Measurements from ENCODE around the gene RBM33. TPM values are rescaled to one million over a fixed set of nuclear protein-coding genes. Genes with fewer than 3 reads are reported as not detected.

RBM33 gene
- total and polyA plus RNA-seq, 2 of the 4 experiments (the other 2 are of a cell fraction), result 7.3 to 10.8 TPM

- no peak overlapping the region for H3K4ac ChIP-seq (ENCODE audit: low read depth, low read length)
- no peak overlapping the region for H3K4me2 ChIP-seq (ENCODE audit: low read depth, low read length)
- TF ChIP-seq MAZ (IDR thresholded peaks at IDR 0.05; ENCODE audit: borderline replicate concordance, low read depth, low read length), result no peak
- no peak for TF ChIP-seq BHLHE40 (IDR thresholded peaks at IDR 0.05; ENCODE audit: low read depth, low read length)
- TF ChIP-seq MAFK (IDR thresholded peaks at IDR 0.05; ENCODE audit: low read depth, low read length), result no peak
- TF ChIP-seq CTCF (conservative IDR thresholded peaks at IDR 0.05; ENCODE audit: low read depth, low read length), result no peak
- TF ChIP-seq MXI1 (IDR thresholded peaks at IDR 0.05; ENCODE audit: borderline replicate concordance, low read depth, low read length), result no peak
- no peak for TF ChIP-seq SMC3 (IDR thresholded peaks at IDR 0.05; ENCODE audit: low read depth, low read length)
- no peak for TF ChIP-seq RAD21 (IDR thresholded peaks at IDR 0.05; ENCODE audit: low read length)
- TF ChIP-seq NFE2L2 (IDR thresholded peaks at IDR 0.05; ENCODE audit: low read depth, low read length), result no peak
- no peak for TF ChIP-seq RFX5 (IDR thresholded peaks at IDR 0.05; ENCODE audit: low read depth, low read length)
- TF ChIP-seq USF2 (IDR thresholded peaks at IDR 0.05; ENCODE audit: low read depth, low read length), result no peak
- TF ChIP-seq FOS (IDR thresholded peaks at IDR 0.05; ENCODE audit: low read depth, low read length), result no peak
- no peak for TF ChIP-seq RCOR1 (IDR thresholded peaks at IDR 0.05; ENCODE audit: insufficient replicate concordance, low read length)
- TF ChIP-seq POLR2A (IDR thresholded peaks at IDR 0.05; ENCODE audit: low read depth, low read length), result no peak
- H3K36me3 ChIP-seq (ENCODE audit: control insufficient read depth, insufficient read depth, low read length), result peaks cover 12% of the 10 kb centered on the region
- H3K9me1 ChIP-seq (ENCODE audit: insufficient read depth, low read length), result peaks cover 4% of the 10 kb centered on the region; the same call in 1 of the 2 replicates
- no peak overlapping the region for H4K91ac ChIP-seq (ENCODE audit: insufficient read depth, low read depth, low read length)
- H2BK20ac ChIP-seq (ENCODE audit: low read depth, low read length), result no peak overlapping the region
- no peak overlapping the region for H2AK5ac ChIP-seq (ENCODE audit: low read depth, low read length)
- dilution Hi-C loops (cut with HindIII; ENCODE audit: low sequenced_read_pairs, unreplicated experiment) (no loop called here), intact Hi-C loops (cut with micrococcal nuclease) (no loop called here), in situ Hi-C loops (cut with MboI; ENCODE audit: low sequenced_read_pairs) (no loop called here)
- no peak for ATAC-seq (ENCODE audit: low read depth)
- no peak overlapping the region for H3K18ac ChIP-seq (ENCODE audit: low read depth, low read length)
- ChIA-PET POLR2A (ENCODE audit: unreplicated experiment) (no interaction called here), CTCF (interaction anchor here (0.6 to 1.0 kb wide), 2 partner anchors 16 to 400 kb away, joined by 5 to 8 read pairs; no protein-coding TSS in a partner anchor)
- H3K4me3 ChIP-seq (ENCODE audit: insufficient read depth, low read depth, low read length), result no peak overlapping the region
- no peak overlapping the region for H3K56ac ChIP-seq (ENCODE audit: extremely low read depth, insufficient read depth, low read length)
- H4K8ac ChIP-seq (ENCODE audit: low read depth in 2 of 2, low read length in 2 of 2), result no peak overlapping the region
- peaks cover 28 to 56% of the 10 kb centered on the region in 2 experiments for H3K79me1 ChIP-seq (ENCODE audit: low read depth in 1 of 2, low read length in 2 of 2)
- H2BK5ac ChIP-seq (ENCODE audit: low read depth, low read length, poor library complexity, severe bottlenecking), result no peak overlapping the region
- peaks cover 17% of the 10 kb centered on the region; the same call in 1 of the 2 replicates for H4K20me1 ChIP-seq (ENCODE audit: insufficient read depth, low read length)
- H2AFZ ChIP-seq (replicated peaks; ENCODE audit: low read length, poor library complexity), result no peak overlapping the region
- no TSS peak for BruUV-seq (replicated peaks)
- H3K9me3 ChIP-seq (ENCODE audit: control insufficient read depth, insufficient read depth, low read length), result no peaks in the 10 kb centered on the region
- DNase-seq, result no peak
- H2BK120ac ChIP-seq (ENCODE audit: low read depth, low read length), result no peak overlapping the region
- H3K27me3 ChIP-seq (ENCODE audit: control insufficient read depth, insufficient read depth, low read length), result no peaks in the 10 kb centered on the region
- H3K23ac ChIP-seq (ENCODE audit: low read depth, low read length), result no peak overlapping the region
- H2BK15ac ChIP-seq (ENCODE audit: low read depth, low read length), result no peak overlapping the region
- H3K9ac ChIP-seq (ENCODE audit: low read depth, low read length), result no peak overlapping the region
- no peak overlapping the region for H2AK9ac ChIP-seq (replicated peaks; ENCODE audit: low read depth, low read length, poor library complexity)
- peaks cover 2% of the 10 kb centered on the region; the same call in 1 of the 2 replicates for H3K4me1 ChIP-seq (ENCODE audit: control insufficient read depth, insufficient read depth, low read length)
- H4K5ac ChIP-seq (ENCODE audit: low read depth, low read length), result no peak overlapping the region
- no peak overlapping the region for H3K14ac ChIP-seq (replicated peaks; ENCODE audit: low read depth, low read length)
- WGBS, 2 experiments (ENCODE audit: extremely low coverage in 2 of 2, insufficient read length in 1 of 2), result 93% methylated on average over 4 of the region's 8 CpGs; no CpG with 5 or more reads in 1 of the 2 experiments
- no peak overlapping the region for H3K27ac ChIP-seq (ENCODE audit: insufficient read depth, low read length)
Measured at GRCh38 chr7:155676052-155676451, 31.6 kb downstream of the RBM33 start.
